ENCODE data around the gene ZNF195. TPM values are rescaled to one million over a fixed set of nuclear protein-coding genes. Genes with fewer than 3 reads are reported as not detected.
"Not testable (repeated sequence)": the region's sequence is repeated elsewhere in the genome, so short reads cannot be mapped to it uniquely, and the experiment has no call there.

The ZNF195 gene
- polyA plus RNA-seq, 1 donor, result 51.5 TPM

- DNase-seq, result no peak
These were observed 22.1 kb downstream of the ZNF195 start for GRCh38 chr11:3356858-3357257.

GRCh38 chr11:3353066-3353465 is 25.9 kb downstream of the ZNF195 start:
- DNase-seq, result no peak

- no peak for DNase-seq
These were observed 31.8 kb downstream of the ZNF195 start for GRCh38 chr11:3347127-3347526.

- no peak for DNase-seq
These were observed 32.4 kb downstream of the ZNF195 start for GRCh38 chr11:3346587-3346986.

GRCh38 chr11:3345736-3346135 is 33.2 kb downstream of the ZNF195 start:
- DNase-seq, result no peak

GRCh38 chr11:3344327-3345174 is 34.4 kb downstream of the ZNF195 start:
- no peak for DNase-seq

GRCh38 chr11:3342709-3343108 is 36.2 kb downstream of the ZNF195 start:
- DNase-seq, result no peak

- peak; percentile 46 for DNase-seq
These were observed 37.6 kb downstream of the ZNF195 start for GRCh38 chr11:3341298-3341697.

- no peak for DNase-seq
These were observed 38.9 kb downstream of the ZNF195 start for GRCh38 chr11:3340025-3340424.

- DNase-seq, result no peak
These were observed 39.7 kb downstream of the ZNF195 start for GRCh38 chr11:3339340-3339624.

GRCh38 chr11:3338569-3339339 is 40.2 kb downstream of the ZNF195 start:
- no peak for DNase-seq

GRCh38 chr11:3336420-3336819 is 42.5 kb downstream of the ZNF195 start:
- DNase-seq, result not testable (repeated sequence)

- DNase-seq, result not testable (repeated sequence)
These were observed 45.8 kb downstream of the ZNF195 start for GRCh38 chr11:3333157-3333556.

GRCh38 chr11:3331078-3331477 is 47.9 kb downstream of the ZNF195 start:
- not testable (repeated sequence) for DNase-seq

GRCh38 chr11:3330064-3330463 is 48.9 kb downstream of the ZNF195 start:
- DNase-seq, result not testable (repeated sequence)

GRCh38 chr11:3328503-3328902 is 50.4 kb downstream of the ZNF195 start:
- DNase-seq, result not testable (repeated sequence)

- not testable (repeated sequence) for DNase-seq
These were observed 52.5 kb downstream of the ZNF195 start for GRCh38 chr11:3326450-3326849.

GRCh38 chr11:3324724-3325123 is 54.2 kb downstream of the ZNF195 start:
- DNase-seq, result not testable (repeated sequence)

Other genes starting within 250 kb of the ZNF195 start
- gene OSBPL5, start 213.8 kb downstream of the ZNF195 start, polyA plus RNA-seq (ENCODE audit: insufficient read length), result 20.5 TPM
- gene MRGPRG, start 160.3 kb downstream of the ZNF195 start, polyA plus RNA-seq (ENCODE audit: insufficient read length), result not detected
- gene MRGPRE, start 146.7 kb downstream of the ZNF195 start, polyA plus RNA-seq (ENCODE audit: insufficient read length), result not detected